Transverse colon (tissue), 4 donors: ENCODE results near the gene GMPR.

ENCODE experiments used
- POLR2A ChIP-seq: fragments of 450-650 bp; IDR thresholded peaks from one replicate; pipeline ENCODE4 v1.6.1; 2016; ENCODE audit warnings: antibody characterized with exemption, mild to moderate bottlenecking, moderate library complexity
- POLR2AphosphoS5 ChIP-seq, 3 donors: sonication (generic); formaldehyde crosslinking; IDR thresholded peaks; one replicate each; pipeline ENCODE4 v1.6.1; 2016; ENCODE audit warnings: antibody characterized with exemption in 3 of 3
- TF ChIP-seq, protein P1 (sequence below), 5 experiments: fragments of 200-600 bp in 3 of 5; fragments of 450-650 bp in 2 of 5; sonication (generic) in 3 of 5; IDR thresholded peaks; 1 replicate in 2 of 5; 2 replicates in 3 of 5; pipeline ENCODE4 v1.5.1; 2016 to 2017; ENCODE audit warnings: antibody characterized with exemption in 5 of 5, inconsistent platforms in 3 of 5, mild to moderate bottlenecking in 2 of 5, moderate library complexity in 1 of 5

DNA sequence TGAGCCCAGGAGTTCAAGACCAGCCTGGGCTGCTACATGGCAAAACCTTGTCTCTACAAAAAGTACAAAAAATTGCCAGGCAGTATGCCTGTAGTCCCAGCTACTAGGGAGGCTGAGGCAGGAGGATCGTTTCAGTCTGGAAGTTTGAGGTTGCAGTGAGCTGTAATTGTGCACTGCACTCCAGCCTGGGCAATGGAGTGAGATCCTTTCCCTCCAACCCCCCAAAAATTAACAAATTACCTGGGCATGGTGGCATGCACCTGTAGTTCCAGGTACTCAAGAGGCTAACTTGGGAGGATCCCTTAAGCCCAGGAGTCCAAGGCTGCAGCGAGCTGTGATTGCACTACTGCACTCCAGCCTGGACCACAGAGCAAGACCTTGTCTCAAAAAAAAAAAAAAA, 29.4 kb upstream of the GMPR start:
- TF ChIP-seq, protein P1, sequence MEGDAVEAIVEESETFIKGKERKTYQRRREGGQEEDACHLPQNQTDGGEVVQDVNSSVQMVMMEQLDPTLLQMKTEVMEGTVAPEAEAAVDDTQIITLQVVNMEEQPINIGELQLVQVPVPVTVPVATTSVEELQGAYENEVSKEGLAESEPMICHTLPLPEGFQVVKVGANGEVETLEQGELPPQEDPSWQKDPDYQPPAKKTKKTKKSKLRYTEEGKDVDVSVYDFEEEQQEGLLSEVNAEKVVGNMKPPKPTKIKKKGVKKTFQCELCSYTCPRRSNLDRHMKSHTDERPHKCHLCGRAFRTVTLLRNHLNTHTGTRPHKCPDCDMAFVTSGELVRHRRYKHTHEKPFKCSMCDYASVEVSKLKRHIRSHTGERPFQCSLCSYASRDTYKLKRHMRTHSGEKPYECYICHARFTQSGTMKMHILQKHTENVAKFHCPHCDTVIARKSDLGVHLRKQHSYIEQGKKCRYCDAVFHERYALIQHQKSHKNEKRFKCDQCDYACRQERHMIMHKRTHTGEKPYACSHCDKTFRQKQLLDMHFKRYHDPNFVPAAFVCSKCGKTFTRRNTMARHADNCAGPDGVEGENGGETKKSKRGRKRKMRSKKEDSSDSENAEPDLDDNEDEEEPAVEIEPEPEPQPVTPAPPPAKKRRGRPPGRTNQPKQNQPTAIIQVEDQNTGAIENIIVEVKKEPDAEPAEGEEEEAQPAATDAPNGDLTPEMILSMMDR (IDR thresholded peaks at IDR 0.05): no peak
- no peak for TF ChIP-seq POLR2AphosphoS5 (IDR thresholded peaks at IDR 0.05)
- TF ChIP-seq POLR2A: no peak
